HG02840 (cell line): ENCODE results near the gene ETV6.

Experiments used
- ATAC-seq: cut with Tn5 transposase; IDR thresholded peaks from one replicate; pipeline ENCODE4 v1.9.1; 2021; ENCODE audit warnings: mild to moderate bottlenecking, moderate library complexity, moderate number of reproducible peaks; ENCODE audit not compliant: unreplicated experiment, low FRiP score

ETV6 gene

GRCh38 chr12:11870041-11870451 lies 220.6 kb downstream of the ETV6 start:
- no peak for ATAC-seq

GRCh38 chr12:11872055-11872454 lies 222.6 kb downstream of the ETV6 start:
- no peak for ATAC-seq

DNA sequence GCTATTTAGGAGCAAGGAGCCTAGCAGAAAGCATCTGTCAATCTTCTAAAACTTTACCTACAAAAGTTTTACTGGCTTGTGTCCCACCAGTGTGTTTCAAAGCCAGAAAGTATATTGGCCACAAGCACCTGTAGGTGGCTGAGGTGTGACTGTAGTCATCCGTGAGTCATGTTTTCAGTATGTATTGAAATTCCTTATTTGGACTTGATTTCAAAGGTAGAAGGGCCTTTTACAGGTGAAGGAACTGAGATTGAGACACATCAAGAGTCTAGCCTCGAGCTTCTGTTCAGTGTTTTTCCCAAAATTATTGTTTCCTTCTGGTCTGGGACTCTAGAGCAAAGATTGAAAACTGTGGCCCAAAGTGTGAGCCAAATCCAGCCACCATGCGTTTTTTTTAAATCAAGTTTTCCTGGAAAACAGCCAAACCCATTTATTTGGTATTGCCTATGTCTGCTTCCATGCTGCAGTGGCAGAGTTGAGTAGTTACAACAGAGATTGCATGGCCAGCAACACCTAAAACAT lies 226.0 kb downstream of the ETV6 start:
- no peak for ATAC-seq

DNA sequence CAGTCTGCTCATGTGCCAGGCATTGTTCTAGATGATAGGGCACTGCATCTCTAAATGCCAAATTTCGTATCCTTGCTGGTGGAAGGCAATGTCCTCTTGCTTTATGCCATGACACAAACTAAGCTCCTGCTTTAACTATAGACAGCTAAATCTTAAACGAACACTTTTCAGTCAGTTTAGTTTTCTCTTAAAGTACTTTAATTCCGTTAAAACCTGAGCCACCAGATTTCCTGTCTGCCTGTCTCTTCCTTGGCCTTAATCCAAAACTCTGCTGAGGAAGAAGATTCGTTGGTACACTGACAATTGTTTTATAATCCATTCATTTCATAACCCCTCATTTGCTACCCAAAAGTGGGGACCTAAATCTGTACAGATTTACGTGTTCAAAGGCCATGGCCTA lies 226.8 kb downstream of the ETV6 start:
- no peak for ATAC-seq

DNA sequence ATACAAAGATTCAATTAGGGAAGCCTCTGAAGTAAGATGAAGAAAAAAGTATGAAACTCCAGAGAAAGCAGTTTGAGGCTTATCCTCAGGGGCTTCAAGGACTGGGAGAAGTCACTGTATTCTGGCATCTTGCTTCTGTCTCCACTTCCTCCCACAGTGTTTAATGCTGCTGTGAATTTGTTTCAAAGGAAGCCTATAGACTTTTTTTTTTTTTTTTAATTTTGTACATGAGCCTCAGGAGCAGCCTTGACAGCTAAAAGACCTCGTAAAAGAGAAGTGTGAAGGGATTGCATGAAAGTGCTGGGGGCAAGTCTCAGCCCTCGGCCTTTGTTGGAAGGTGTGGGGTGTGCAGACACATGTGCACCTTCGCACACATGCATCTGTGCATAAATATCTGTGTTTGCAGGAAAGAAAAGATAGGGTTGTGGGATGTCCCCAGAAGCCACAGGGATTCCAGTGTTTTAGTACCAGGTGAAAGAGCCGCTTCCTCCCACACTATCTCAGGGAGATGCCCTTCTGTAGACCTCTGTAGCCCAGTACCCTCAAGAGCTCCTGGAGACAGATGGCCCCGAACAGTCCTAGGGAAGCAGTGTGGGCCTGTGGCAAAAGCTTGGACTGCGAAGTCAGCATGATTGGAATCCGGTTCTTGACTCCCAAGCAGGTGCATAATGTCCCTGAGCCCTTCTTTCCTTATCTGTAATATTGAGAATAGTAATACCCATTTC lies 227.8 kb downstream of the ETV6 start:
- ATAC-seq, result no peak

- ATAC-seq, result no peak
Measured at GRCh38 chr12:11877869-11878780, 228.7 kb downstream of the ETV6 start.

DNA sequence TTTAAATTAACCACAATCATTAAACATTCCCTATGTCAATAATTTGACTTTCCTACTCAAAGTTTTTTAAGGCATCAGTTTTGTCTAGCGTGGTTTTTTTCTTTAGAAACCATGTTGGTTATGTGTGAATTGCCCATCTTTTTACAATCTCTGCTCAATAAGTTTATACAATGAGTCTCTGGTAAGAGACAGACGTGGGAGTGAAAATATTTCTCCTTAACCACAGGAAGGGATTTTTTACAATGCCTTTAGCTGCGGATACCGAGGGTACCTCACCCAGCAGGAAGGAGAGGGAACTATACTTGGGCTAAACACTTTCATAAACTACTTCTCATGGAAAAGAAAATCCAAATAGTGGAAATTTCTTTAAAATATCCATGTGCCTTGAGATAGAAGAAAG lies 229.8 kb downstream of the ETV6 start:
- ATAC-seq, result no peak

- ATAC-seq, result no peak
Measured at GRCh38 chr12:11880381-11880780, 230.9 kb downstream of the ETV6 start.

- no peak for ATAC-seq
Measured at GRCh38 chr12:11881835-11882234, 232.4 kb downstream of the ETV6 start.

DNA sequence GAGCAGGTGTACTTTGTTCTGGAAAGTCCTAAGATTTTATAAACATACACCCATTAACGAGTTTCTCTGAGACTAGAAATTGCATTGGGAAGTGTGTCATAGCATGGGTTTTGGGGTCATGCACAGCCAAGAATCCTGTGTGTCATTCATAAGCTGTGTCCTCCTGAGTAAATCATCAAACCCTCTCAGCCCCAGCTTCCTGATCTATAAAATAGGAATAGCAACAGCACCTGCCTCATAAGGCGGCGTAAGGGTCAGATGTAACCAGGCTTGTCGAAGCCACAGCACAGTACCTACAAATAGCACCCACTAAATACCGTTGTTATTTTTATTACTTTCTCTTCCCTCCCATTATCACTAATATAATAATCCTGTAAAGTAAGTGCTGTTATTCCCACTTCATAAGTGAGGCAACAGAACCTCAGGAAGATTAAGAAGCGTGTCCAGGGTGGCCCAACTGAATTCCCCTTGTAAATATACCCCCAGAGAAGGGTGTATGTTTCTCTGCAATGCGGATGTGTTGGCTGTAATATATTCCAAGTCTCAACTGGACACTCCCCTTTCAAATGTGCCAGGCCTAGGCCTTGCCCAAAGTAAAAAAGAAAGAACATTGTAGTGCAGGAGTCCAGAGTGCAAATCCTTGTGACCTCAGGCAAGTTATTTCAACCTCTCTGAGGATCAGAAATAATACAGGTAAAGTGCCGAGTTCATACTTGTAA lies 233.0 kb downstream of the ETV6 start:
- ATAC-seq, result no peak

DNA sequence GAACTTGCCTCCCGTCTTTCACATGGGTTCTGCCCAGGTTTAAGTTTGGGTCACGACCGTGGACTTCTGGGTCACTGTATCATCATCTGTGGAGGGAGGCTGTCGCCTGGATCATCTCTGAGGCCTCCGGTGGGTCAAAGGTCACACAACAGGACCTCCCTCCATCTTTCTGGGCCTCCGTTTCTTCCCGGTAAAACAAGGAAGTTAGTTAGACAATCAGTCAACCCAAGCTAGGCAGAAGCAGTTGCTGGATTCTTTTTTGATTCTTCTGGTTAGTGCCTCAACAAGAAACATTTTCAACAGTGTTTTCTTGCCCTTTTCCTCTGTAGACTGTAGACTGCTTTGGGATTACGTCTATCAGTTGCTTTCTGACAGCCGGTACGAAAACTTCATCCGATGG lies 234.6 kb downstream of the ETV6 start:
- no peak for ATAC-seq

DNA sequence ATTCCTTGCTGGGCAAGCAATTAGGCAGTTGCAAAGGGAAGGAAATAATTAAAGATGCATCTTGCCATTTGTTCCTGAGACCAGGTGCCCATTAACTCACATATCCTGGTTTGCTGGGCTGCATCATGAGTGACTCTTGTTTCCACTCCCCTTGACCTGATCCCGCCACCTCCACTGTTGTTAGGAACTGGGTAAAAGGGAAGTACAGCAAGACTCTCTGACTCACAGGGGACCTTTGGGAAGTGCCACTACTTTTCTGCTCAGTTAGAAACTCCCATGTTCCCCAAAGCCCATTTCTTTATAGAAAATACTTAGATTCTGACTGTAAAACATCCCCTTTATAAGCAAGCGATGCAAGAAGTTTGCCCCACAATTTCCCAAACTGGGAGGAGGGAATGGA lies 235.2 kb downstream of the ETV6 start:
- no peak for ATAC-seq

DNA sequence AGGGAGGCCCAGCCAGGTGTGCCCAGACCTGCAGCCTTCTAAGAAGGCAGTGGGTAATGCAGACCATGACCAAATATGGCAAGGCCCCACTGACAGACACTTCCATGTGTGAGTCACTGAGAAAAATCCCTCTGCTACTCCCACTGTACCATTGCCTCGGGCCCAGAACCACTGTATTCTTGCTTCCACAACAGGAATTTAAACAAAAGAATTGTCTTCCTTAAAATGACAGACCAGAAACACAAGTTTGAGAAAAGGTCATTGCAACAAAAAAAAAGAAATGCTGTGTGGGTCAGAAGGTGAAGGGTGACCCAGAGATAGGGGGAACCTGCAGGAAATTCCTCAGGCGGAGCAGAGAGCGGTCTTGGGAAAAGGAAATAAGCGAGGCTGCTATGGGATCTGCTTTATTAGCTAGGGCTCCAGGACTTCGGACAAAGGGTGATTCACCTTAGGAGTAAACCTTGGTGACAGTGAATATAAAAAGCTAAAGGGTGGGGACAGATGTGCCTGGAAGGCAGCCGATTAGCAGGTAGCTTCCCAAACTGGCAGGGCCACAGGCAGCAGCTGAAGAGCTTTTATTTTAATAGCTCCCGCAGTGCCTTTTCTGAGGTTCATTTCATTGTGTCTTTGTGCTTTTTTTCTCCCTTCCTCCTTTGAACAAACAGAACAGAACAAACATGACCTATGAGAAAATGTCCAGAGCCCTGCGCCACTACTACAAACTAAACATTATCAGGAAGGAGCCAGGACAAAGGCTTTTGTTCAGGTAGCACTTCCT lies 236.0 kb downstream of the ETV6 start:
- ATAC-seq, result no peak

DNA sequence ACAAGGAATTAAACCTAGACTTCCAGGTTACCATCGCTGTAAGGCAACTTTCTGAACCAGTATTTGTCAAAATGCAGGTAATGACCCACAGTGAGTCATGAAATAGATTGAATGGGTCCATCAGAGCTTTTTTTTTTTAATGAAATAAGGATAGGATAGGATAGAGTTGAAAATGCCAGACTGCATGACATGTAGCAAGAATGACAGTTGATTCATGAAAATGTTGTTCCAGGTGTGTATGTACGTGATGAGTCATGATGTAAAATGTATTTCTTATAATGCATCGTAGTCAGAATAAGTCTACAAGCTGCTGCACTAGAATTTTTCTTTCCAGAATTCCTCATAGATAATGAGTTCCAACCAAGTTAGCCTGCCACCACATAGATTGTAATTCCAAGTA lies 236.9 kb downstream of the ETV6 start:
- ATAC-seq, result no peak

GRCh38 chr12:11888029-11888428 lies 238.6 kb downstream of the ETV6 start:
- ATAC-seq, result no peak

DNA sequence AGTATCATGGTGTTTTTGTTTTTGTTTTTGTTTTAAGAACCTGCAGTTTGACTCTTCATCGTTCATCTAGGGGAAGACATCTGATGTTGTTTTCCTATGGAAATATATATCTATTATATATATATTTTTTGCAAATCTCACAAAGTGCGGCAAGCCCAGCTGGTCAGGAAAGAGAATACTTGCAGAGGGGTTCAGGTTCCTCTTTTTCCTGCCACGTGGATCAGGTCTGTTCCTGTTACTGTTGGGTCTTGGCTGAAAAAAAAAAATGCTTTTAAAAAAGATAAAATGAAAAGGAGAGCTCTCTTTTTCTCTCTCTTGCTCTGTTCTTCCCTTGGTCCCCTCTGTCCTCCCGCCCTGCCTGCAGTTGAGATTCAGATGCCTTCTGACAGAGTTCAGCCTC lies 241.9 kb downstream of the ETV6 start:
- ATAC-seq, result no peak

- ATAC-seq, result no peak
Measured at GRCh38 chr12:11891754-11892386, 242.4 kb downstream of the ETV6 start.

DNA sequence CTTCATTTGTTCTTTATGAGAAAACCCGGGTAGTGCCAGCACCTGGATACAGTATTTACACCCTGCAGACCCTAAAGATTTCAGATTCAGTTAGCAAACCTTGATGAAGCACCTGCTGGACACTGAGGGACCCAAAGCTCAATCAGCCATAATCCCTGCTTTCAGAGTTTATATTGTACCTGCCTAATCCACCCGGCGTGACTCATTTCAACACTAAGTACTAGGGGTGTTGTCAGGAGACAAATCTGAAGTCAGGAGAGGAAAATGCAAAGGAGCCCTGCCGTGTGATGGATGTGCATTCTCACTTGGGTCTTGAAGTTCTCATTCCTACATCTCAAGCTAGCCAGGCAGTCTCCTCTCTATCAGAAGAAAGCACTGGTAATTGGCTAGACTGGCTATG lies 244.5 kb downstream of the ETV6 start:
- no peak for ATAC-seq

GRCh38 chr12:11894890-11895289 lies 245.4 kb downstream of the ETV6 start:
- no peak for ATAC-seq
